Testis (tissue), 2 donors: ENCODE data around the gene ARSJ.

Source experiments
- CTCF ChIP-seq, 3 experiments: fragments of 450-650 bp in 2 of 3; fragments of 200-600 bp in 1 of 3; sonication (generic) in 1 of 3; IDR thresholded peaks; one replicate each; pipeline ENCODE4 v1.5.1; 2016 to 2019; ENCODE audit warnings: antibody characterized with exemption in 3 of 3, mild to moderate bottlenecking in 2 of 3, moderate library complexity in 1 of 3
- POLR2A ChIP-seq: fragments of 450-650 bp; IDR thresholded peaks from one replicate; pipeline ENCODE4 v1.6.1; 2017; ENCODE audit warnings: antibody characterized with exemption, mild to moderate bottlenecking, moderate library complexity

DNA sequence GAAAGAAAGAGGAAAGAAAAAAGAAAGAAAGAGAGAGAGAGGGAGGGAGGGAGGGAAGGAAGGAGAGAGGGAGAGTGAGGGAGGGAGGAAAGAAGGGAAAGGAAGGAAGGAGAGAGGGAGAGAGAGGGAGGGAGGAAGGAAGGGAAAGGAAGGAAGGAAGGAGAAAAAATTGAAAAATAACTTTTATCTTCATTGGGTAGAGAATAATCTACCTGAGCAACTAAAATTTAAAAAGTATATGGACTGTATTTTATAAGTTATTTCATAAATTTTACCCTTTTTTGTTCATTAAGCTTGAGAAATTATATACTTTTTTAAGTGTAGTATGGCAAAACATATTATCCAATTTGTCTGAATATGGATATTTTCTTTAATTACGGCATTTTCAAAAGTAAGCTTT is 32.0 kb downstream of the ARSJ start:
- no peak for TF ChIP-seq CTCF (IDR thresholded peaks at IDR 0.05)
- no peak for TF ChIP-seq POLR2A
